Measurements from ENCODE around the gene PTPDC1. TPM values are rescaled to one million over a fixed set of nuclear protein-coding genes. Genes with fewer than 3 reads are reported as not detected.
"Not testable (repeated sequence)": the region's sequence is repeated elsewhere in the genome, so short reads cannot be mapped to it uniquely, and the experiment has no call there.

PTPDC1 gene
- total and polyA plus RNA-seq, 12 donors: 5.3 to 14.7 (median 9.5) TPM

GRCh38 chr9:94110821-94111252 is 26.6 kb downstream of the PTPDC1 start:
- no peaks in the 10 kb centered on the region for H3K9me3 ChIP-seq
- no peak overlapping the region for H3K27ac ChIP-seq
- H3K36me3 ChIP-seq: peaks cover 0 to 6% (median 0%) of the 10 kb centered on the region in 9 donors
- no peaks in the 10 kb centered on the region for H3K27me3 ChIP-seq
- H3K4me3 ChIP-seq: no peak overlapping the region
- peaks cover 4 to 16% (median 9%) of the 10 kb centered on the region in 9 donors for H3K4me1 ChIP-seq
- TF ChIP-seq, protein P1, sequence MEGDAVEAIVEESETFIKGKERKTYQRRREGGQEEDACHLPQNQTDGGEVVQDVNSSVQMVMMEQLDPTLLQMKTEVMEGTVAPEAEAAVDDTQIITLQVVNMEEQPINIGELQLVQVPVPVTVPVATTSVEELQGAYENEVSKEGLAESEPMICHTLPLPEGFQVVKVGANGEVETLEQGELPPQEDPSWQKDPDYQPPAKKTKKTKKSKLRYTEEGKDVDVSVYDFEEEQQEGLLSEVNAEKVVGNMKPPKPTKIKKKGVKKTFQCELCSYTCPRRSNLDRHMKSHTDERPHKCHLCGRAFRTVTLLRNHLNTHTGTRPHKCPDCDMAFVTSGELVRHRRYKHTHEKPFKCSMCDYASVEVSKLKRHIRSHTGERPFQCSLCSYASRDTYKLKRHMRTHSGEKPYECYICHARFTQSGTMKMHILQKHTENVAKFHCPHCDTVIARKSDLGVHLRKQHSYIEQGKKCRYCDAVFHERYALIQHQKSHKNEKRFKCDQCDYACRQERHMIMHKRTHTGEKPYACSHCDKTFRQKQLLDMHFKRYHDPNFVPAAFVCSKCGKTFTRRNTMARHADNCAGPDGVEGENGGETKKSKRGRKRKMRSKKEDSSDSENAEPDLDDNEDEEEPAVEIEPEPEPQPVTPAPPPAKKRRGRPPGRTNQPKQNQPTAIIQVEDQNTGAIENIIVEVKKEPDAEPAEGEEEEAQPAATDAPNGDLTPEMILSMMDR (IDR thresholded peaks at IDR 0.05): no peak
- intact Hi-C loops (cut with DNase I): no loop called here
- ATAC-seq: no peak
- 68 to 74% methylated on average over 3 of the region's 3 CpGs for WGBS, 2 donors
- no peak for DNase-seq

- Histone ChIP-seq H3K4me3 (no peak overlapping the region), H3K27ac (no peak overlapping the region), H3K9me3 (no peaks in the 10 kb centered on the region), H3K4me1 (peaks cover 4 to 16% (median 9%) of the 10 kb centered on the region in 9 donors), H3K27me3 (no peaks in the 10 kb centered on the region), H3K36me3 (peaks cover 0 to 1% (median 0%) of the 10 kb centered on the region in 9 donors)
- intact Hi-C loops (cut with DNase I): no loop called here
- TF ChIP-seq, protein P1 (IDR thresholded peaks at IDR 0.05): no peak
- no peak for DNase-seq
- WGBS, 2 donors: 83 to 89% methylated on average over 2 of the region's 2 CpGs
- no peak for ATAC-seq
Measured at GRCh38 chr9:94111446-94111845, 27.2 kb downstream of the PTPDC1 start.

DNA sequence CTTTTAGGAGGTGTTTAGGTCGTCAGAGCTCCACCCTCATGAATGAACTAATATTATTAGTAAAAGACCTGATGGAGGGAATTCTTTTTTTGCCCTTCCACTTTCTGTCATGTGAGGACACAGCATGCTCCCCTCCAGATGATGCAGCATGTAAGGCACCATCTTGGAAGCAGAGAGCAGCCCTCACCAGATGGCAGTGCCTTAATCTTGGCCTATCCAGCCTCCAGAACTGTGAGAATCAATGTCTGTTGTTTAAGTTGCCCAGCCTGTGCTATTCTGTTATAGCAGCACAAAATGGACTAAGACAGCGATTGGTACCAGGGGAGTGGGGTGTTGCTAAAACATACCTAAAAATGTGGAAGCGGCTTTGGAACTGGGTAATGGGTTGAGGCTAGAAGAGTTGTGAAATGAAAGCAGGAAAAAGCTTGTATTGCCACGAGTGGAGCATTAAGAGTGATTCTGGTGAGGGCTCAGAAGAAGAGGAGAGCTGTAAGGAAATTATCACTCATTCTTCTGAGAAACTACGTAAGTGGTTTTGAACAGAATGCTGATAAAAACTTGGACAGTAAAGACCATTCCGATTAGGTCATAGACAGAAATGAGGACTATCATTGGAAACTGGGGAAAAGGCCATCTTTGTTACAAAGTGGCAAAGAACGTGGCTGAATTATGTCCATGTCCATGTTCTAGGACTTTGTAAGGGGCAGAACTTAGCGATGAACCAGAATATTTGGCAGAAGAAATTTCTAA is 28.6 kb downstream of the PTPDC1 start:
- Histone ChIP-seq H3K9me3 (no peaks in the 10 kb centered on the region), H3K27me3 (no peaks in the 10 kb centered on the region), H3K4me3 (no peak overlapping the region), H3K36me3 (no peaks in the 10 kb centered on the region), H3K4me1 (peaks cover 4 to 14% (median 9%) of the 10 kb centered on the region in 9 donors), H3K27ac (peak overlapping the region in 1 of 10 donors; percentile 67)
- WGBS, 2 donors: 84 to 89% methylated on average over 8 of the region's 8 CpGs
- DNase-seq (no peak), ATAC-seq (peak in 4 of 8 donors; percentile 30 to 84 (median 43))
- TF ChIP-seq, protein P1 (IDR thresholded peaks at IDR 0.05): no peak
- intact Hi-C loops (cut with DNase I): no loop called here

DNA sequence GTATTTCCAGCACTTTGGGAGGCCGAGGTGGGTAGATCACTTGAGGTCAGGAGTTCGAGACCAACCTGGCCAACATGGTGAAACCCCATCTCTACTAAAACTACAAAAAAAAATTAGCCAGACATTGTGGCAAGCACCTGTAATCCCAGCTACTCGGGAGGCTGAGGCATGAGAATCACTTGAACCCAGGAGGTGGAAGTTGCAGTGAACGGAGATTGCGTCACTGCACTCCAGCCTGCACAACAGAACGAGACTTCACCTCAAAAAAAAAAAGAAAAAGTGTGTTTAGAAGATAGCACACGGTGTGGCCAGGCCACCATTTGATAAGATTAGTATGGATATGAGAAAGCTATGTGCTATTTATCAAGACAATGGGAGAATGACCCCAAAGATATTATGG is 35.8 kb downstream of the PTPDC1 start:
- H3K27me3 ChIP-seq; H3K4me3 ChIP-seq; DNase-seq; ATAC-seq; H3K9me3 ChIP-seq; intact Hi-C loops (cut with DNase I); H3K27ac ChIP-seq; H3K4me1 ChIP-seq: not testable (repeated sequence)
- H3K36me3 ChIP-seq: peaks cover 0 to 15% (median 0%) of the 10 kb centered on the region in 9 donors
- 90% methylated on average over 7 of the region's 7 CpGs for WGBS, 2 donors

GRCh38 chr9:94120854-94121376 is 36.7 kb downstream of the PTPDC1 start:
- no peaks in the 10 kb centered on the region for H3K4me1 ChIP-seq
- DNase-seq: no peak
- no peak overlapping the region for H3K4me3 ChIP-seq
- TF ChIP-seq, protein P1 (IDR thresholded peaks at IDR 0.05): no peak
- intact Hi-C loops (cut with DNase I): no loop called here
- peak in 1 of 8 donors; percentile 41 for ATAC-seq
- no peak overlapping the region for H3K27ac ChIP-seq
- H3K27me3 ChIP-seq: no peaks in the 10 kb centered on the region
- 95 to 97% methylated on average over 5 of the region's 5 CpGs for WGBS, 2 donors
- H3K36me3 ChIP-seq: peaks cover 0 to 15% (median 0%) of the 10 kb centered on the region in 9 donors
- H3K9me3 ChIP-seq: peaks cover 0 to 18% (median 0%) of the 10 kb centered on the region in 11 donors
